Superior temporal gyrus (tissue), 1 donor: Measurements from ENCODE around the gene THRB.
A peak's percentile ranks its signal among the peaks of the same experiment; 100 is the strongest.

Experiments used
- DNase-seq: peaks from one replicate; pipeline ENCODE4 v3.0.0-alpha.2; 2016; ENCODE audit errors: extremely low spot score

The THRB gene

GRCh38 chr3:24494618-24495325, at the start of gene THRB:
Gene THRB (minus strand): TSS chr3:24494850.
- DNase-seq, result no peak

- no peak for DNase-seq
Measured at GRCh38 chr3:24541935-24542334, 47.3 kb upstream of the THRB start.

GRCh38 chr3:24540821-24541220, 46.2 kb upstream of the THRB start:
- DNase-seq, result no peak

GRCh38 chr3:24539699-24540098, 45.0 kb upstream of the THRB start:
- DNase-seq, result no peak

GRCh38 chr3:24538891-24539290, 44.2 kb upstream of the THRB start:
- no peak for DNase-seq

- no peak for DNase-seq
Measured at GRCh38 chr3:24533561-24534193, 39.0 kb upstream of the THRB start.

GRCh38 chr3:24530471-24530870, 35.8 kb upstream of the THRB start:
- no peak for DNase-seq

GRCh38 chr3:24529210-24529609, 34.6 kb upstream of the THRB start:
- no peak for DNase-seq

GRCh38 chr3:24526640-24527212, 32.1 kb upstream of the THRB start:
- no peak for DNase-seq

- no peak for DNase-seq
Measured at GRCh38 chr3:24525557-24525956, 30.9 kb upstream of the THRB start.

- no peak for DNase-seq
Measured at GRCh38 chr3:24525022-24525421, 30.4 kb upstream of the THRB start.

- no peak for DNase-seq
Measured at GRCh38 chr3:24523988-24524727, 29.5 kb upstream of the THRB start.

- no peak for DNase-seq
Measured at GRCh38 chr3:24523215-24523614, 28.6 kb upstream of the THRB start.

GRCh38 chr3:24522146-24522579, 27.5 kb upstream of the THRB start:
- no peak for DNase-seq

- no peak for DNase-seq
Measured at GRCh38 chr3:24521420-24522145, 26.9 kb upstream of the THRB start.

- DNase-seq, result peak; percentile 53
Measured at GRCh38 chr3:24520976-24521419, 26.3 kb upstream of the THRB start.

GRCh38 chr3:24520101-24520495, 25.4 kb upstream of the THRB start:
- no peak for DNase-seq

GRCh38 chr3:24519368-24520100, 24.9 kb upstream of the THRB start:
- no peak for DNase-seq

GRCh38 chr3:24518990-24519367, 24.3 kb upstream of the THRB start:
- DNase-seq, result no peak

- DNase-seq, result no peak
Measured at GRCh38 chr3:24514119-24514518, 19.5 kb upstream of the THRB start.

- DNase-seq, result no peak
Measured at GRCh38 chr3:24513463-24513862, 18.8 kb upstream of the THRB start.
